PC-9 (cell line): ENCODE results near the gene INTS3.

Source experiments
- CTCF ChIP-seq: fragments of 200-600 bp; sonication (generic); conservative IDR thresholded peaks from 2 replicates; pipeline ENCODE4 v1.6.1; 2017; ENCODE audit warnings: mixed run types, antibody characterized with exemption, mild to moderate bottlenecking, moderate library complexity
- EZH2 ChIP-seq: fragments of 200-600 bp; sonication (generic); IDR thresholded peaks from 2 replicates; pipeline ENCODE4 v1.8.0; 2017; ENCODE audit warnings: antibody characterized with exemption, low read depth

DNA sequence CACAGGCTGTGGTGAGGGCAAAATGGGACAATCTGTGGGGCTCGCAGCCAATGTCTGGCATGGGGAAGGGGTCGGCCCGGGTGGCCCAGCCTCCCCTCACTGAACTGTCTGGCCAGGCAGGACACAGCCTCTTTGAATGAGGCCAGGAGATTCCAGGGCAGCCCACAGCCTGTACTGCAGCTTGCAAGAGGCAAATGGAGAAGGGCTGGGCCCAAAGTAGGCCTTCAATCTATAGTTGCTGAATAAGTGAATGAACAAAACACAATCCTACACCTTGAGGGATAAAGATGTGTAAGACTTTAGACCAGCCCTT, 70.6 kb downstream of the INTS3 start:
- no peak for TF ChIP-seq CTCF
- no peak for TF ChIP-seq EZH2
